Measurements from ENCODE around the gene LIPT1.
"Not testable (repeated sequence)": the region's sequence is repeated elsewhere in the genome, so short reads cannot be mapped to it uniquely, and the experiment has no call there.

LIPT1 gene

GRCh38 chr2:99154643-99155536 lies at the start of gene LIPT1, which contains the start of gene TSGA10:
LIPT1 (plus strand) TSS chr2:99154967; CDS start chr2:99161958, 6,991 bp downstream.
TSGA10 (minus strand) TSS chr2:99154942; CDS start chr2:99109439, 45,503 bp downstream.
- DNase-seq (ENCODE audit: low read depth in 2 of 2), result peak; percentile 76 to 78

GRCh38 chr2:99106913-99107312 lies 47.9 kb upstream of the LIPT1 start:
- DNase-seq (ENCODE audit: low read depth in 2 of 2), result no peak

GRCh38 chr2:99111236-99111635 lies 43.5 kb upstream of the LIPT1 start:
- DNase-seq (ENCODE audit: low read depth in 2 of 2), result no peak

- no peak for DNase-seq (ENCODE audit: low read depth in 2 of 2)
These were observed 42.8 kb upstream of the LIPT1 start for GRCh38 chr2:99111945-99112344.

GRCh38 chr2:99112617-99113016 lies 42.1 kb upstream of the LIPT1 start:
- no peak for DNase-seq (ENCODE audit: low read depth in 2 of 2)

GRCh38 chr2:99127981-99128380 lies 26.8 kb upstream of the LIPT1 start:
- DNase-seq (ENCODE audit: low read depth in 2 of 2), result no peak

- not testable (repeated sequence) for DNase-seq (ENCODE audit: low read depth in 2 of 2)
These were observed 19.7 kb upstream of the LIPT1 start for GRCh38 chr2:99135044-99135556.

GRCh38 chr2:99139003-99139402 lies 15.8 kb upstream of the LIPT1 start:
- DNase-seq (ENCODE audit: low read depth in 2 of 2), result no peak

GRCh38 chr2:99140056-99140859 lies 14.5 kb upstream of the LIPT1 start:
- no peak for DNase-seq (ENCODE audit: low read depth in 2 of 2)

- no peak for DNase-seq (ENCODE audit: low read depth in 2 of 2)
These were observed 14.0 kb upstream of the LIPT1 start for GRCh38 chr2:99140860-99141109.

- DNase-seq (ENCODE audit: low read depth in 2 of 2), result peak; percentile 92
These were observed 13.4 kb upstream of the LIPT1 start, which contains the start of gene C2orf15 for GRCh38 chr2:99141110-99142108. C2orf15 (plus strand) TSS chr2:99141707; CDS start chr2:99150559, 8,852 bp downstream.

- no peak for DNase-seq (ENCODE audit: low read depth in 2 of 2)
These were observed 4.1 kb upstream of the LIPT1 start for GRCh38 chr2:99150706-99151105.

GRCh38 chr2:99152199-99152895 lies 2.4 kb upstream of the LIPT1 start:
- DNase-seq (ENCODE audit: low read depth in 2 of 2), result no peak

GRCh38 chr2:99153921-99154604 lies 704 bp upstream of the LIPT1 start:
- no peak for DNase-seq (ENCODE audit: low read depth in 2 of 2)

GRCh38 chr2:99156891-99157290 lies 2.1 kb downstream of the LIPT1 start:
- DNase-seq (ENCODE audit: low read depth in 2 of 2), result no peak

GRCh38 chr2:99158599-99158998 lies 3.8 kb downstream of the LIPT1 start:
- DNase-seq (ENCODE audit: low read depth in 2 of 2), result no peak

GRCh38 chr2:99159594-99159993 lies 4.8 kb downstream of the LIPT1 start:
- no peak for DNase-seq (ENCODE audit: low read depth in 2 of 2)

GRCh38 chr2:99166218-99166617 lies 11.5 kb downstream of the LIPT1 start:
- no peak for DNase-seq (ENCODE audit: low read depth in 2 of 2)

- no peak for DNase-seq (ENCODE audit: low read depth in 2 of 2)
These were observed 14.8 kb downstream of the LIPT1 start for GRCh38 chr2:99169534-99169933.

Measured in stimulated activated CD4-positive, alpha-beta T cell treated with anti-CD3 and anti-CD28 coated beads, Interleukin-1b, Interleukin-23, amount 100 ng/mL, for 1 hour (primary cell).